Activated CD8-positive, alpha-beta memory T cell treated with anti-CD3 and anti-CD28 coated beads for 48 hours (primary cell): ENCODE data around the gene FLOT2.
"Not testable (repeated sequence)": the region's sequence is repeated elsewhere in the genome, so short reads cannot be mapped to it uniquely, and the experiment has no call there.

Experiments used
- DNase-seq, 3 experiments: peaks; one replicate each; pipeline ENCODE4 v3.0.0-alpha.2; 2020; ENCODE audit warnings: low read depth in 2 of 3, low spot score in 2 of 3

The FLOT2 gene

GRCh38 chr17:28848667-28849066 is 48.9 kb downstream of the FLOT2 start:
- DNase-seq = peak in 2 of 3 experiments; percentile 39 to 67

DNA sequence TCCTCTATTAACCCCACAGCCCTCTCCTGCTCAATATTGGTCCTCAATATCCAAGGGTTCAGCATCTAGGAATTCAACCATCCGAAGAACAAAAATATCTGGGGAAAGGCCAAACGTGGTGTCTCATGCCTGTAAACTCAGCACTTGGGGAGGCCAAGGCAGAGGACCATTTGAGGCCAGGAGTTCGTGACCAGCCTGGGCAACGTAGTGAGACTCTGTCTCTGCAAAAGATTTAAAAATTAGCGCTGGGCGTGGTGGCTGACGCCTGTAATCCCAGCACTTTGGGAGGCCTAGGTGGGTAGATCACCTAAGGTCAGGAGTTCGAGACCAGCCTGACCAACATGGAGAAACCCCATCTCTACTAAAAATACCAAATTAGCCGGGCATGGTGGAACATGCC is 50.8 kb downstream of the FLOT2 start:
- not testable (repeated sequence) for DNase-seq

DNA sequence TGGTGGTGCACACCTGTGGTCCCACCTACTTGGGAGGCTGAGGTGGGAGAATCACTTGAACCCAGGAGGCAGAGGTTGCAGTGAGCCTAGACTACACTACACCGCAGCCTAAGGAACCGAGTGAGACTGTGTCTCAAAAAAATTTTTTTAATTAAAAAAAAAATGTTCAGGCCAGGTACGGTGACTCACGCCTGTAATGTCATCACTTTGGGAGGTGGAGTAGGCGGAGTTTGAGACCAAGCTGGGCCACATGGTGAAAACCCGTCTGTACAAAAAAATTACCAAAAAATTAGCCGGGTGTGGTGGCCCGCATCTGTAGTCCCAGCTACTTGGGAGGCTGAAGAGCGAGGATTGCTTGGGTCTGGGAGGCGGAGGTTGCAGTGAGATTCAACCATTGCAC is 51.3 kb downstream of the FLOT2 start:
- DNase-seq = no peak

DNA sequence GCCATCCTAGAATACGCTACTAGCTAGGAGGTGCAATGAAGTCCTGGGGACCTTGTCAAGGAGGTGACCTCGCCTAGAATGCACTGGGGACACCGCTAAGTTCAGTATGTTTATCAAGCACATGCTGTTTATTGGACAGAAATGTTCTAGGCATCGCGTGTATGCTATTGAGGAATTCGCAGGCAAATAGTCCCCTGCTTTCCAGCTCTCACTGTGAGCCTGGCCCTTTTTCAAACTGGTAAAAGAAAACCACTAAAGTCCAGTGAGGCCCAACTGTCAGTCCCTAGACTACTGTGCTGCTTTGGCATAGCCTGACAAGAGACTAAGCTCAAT is 53.8 kb downstream of the FLOT2 start:
- no peak for DNase-seq

- peak; percentile 56 to 85 (median 73) for DNase-seq
Observed at GRCh38 chr17:28842282-28843012, 55.1 kb downstream of the FLOT2 start, which contains the start of gene FAM222B. FAM222B (minus strand) TSS chr17:28842790; CDS start chr17:28766667, 76,123 bp downstream.

DNA sequence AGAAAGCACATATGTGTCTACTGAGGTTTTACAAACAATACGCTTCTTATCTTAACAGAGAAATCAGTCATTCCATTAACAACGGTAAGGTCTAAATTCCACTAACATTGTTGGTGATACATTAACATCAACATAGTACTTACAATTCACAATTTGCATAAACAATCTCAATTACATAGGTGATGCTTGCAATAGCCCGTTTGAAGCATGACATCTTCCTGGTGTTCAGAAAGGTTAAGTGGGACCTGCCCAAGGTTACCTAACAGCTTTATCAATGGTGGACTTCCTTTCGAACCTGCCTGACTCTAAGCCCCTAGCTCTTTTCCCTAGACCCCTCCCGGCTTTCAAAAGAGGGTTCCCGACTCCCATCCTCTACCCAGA is 55.6 kb downstream of the FLOT2 start:
- no peak for DNase-seq

- DNase-seq = no peak
Observed at GRCh38 chr17:28839221-28839620, 58.3 kb downstream of the FLOT2 start.

GRCh38 chr17:28836541-28836940 is 61.0 kb downstream of the FLOT2 start:
- DNase-seq = not testable (repeated sequence)

- no peak for DNase-seq
Observed at GRCh38 chr17:28834420-28834819, 63.1 kb downstream of the FLOT2 start.
